ENCODE measurements around the gene HRK.
"Not testable (repeated sequence)": the region's sequence is repeated elsewhere in the genome, so short reads cannot be mapped to it uniquely, and the experiment has no call there.

HRK gene

GRCh38 chr12:116820064-116820656, 61.1 kb downstream of the HRK start:
- H3K27me3 Mint-ChIP-seq: no peaks in the 10 kb centered on the region
- no peak for ATAC-seq
- H3K27ac Mint-ChIP-seq: peak overlapping the region; percentile 30 to 80
- peak overlapping the region; percentile 24 to 58 for H3K4me3 Mint-ChIP-seq
- H3K9me3 Mint-ChIP-seq: no peaks in the 10 kb centered on the region
- peaks cover 24% of the 10 kb centered on the region for H3K4me1 Mint-ChIP-seq
- DNase-seq: no peak

- Mint-ChIP-seq H3K9me3 (no peaks in the 10 kb centered on the region), H3K27me3 (no peaks in the 10 kb centered on the region), H3K4me3 (peak overlapping the region; percentile 92 to 94), H3K4me1 (peaks cover 24% of the 10 kb centered on the region), H3K27ac (peak overlapping the region; percentile 98)
- ATAC-seq (peak; percentile 91), DNase-seq (peak; percentile 89 to 91)
Observed at GRCh38 chr12:116818948-116819832, 62.1 kb downstream of the HRK start.

GRCh38 chr12:116818341-116818856, 62.8 kb downstream of the HRK start:
- H3K4me3 Mint-ChIP-seq: peak overlapping the region; percentile 92 to 94
- no peaks in the 10 kb centered on the region for H3K27me3 Mint-ChIP-seq
- H3K4me1 Mint-ChIP-seq: peaks cover 24% of the 10 kb centered on the region
- no peaks in the 10 kb centered on the region for H3K9me3 Mint-ChIP-seq
- DNase-seq (peak; percentile 12 to 19), ATAC-seq (peak; percentile 29)
- H3K27ac Mint-ChIP-seq: peak overlapping the region; percentile 97 to 98

GRCh38 chr12:116814766-116815165, 66.5 kb downstream of the HRK start:
- H3K4me1 Mint-ChIP-seq: peaks cover 15% of the 10 kb centered on the region
- not testable (repeated sequence) for DNase-seq, H3K4me3 Mint-ChIP-seq, H3K27me3 Mint-ChIP-seq, H3K9me3 Mint-ChIP-seq, H3K27ac Mint-ChIP-seq, ATAC-seq

GRCh38 chr12:116813271-116814041, 67.8 kb downstream of the HRK start:
- H3K27me3 Mint-ChIP-seq: no peaks in the 10 kb centered on the region
- ATAC-seq (no peak), DNase-seq (no peak)
- peaks cover 12% of the 10 kb centered on the region for H3K4me1 Mint-ChIP-seq
- peak overlapping the region in 1 of 2 donors; percentile 85 for H3K27ac Mint-ChIP-seq
- no peak overlapping the region for H3K4me3 Mint-ChIP-seq
- H3K9me3 Mint-ChIP-seq: no peaks in the 10 kb centered on the region

GRCh38 chr12:116812238-116812637, 69.0 kb downstream of the HRK start:
- DNase-seq (no peak), ATAC-seq (no peak)
- H3K27me3 Mint-ChIP-seq: no peaks in the 10 kb centered on the region
- H3K9me3 Mint-ChIP-seq: no peaks in the 10 kb centered on the region
- no peak overlapping the region for H3K27ac Mint-ChIP-seq
- H3K4me3 Mint-ChIP-seq: no peak overlapping the region
- no peaks in the 10 kb centered on the region for H3K4me1 Mint-ChIP-seq

- DNase-seq (no peak), ATAC-seq (no peak)
- H3K27me3 Mint-ChIP-seq: no peaks in the 10 kb centered on the region
- H3K4me1 Mint-ChIP-seq: no peaks in the 10 kb centered on the region
- no peak overlapping the region for H3K4me3 Mint-ChIP-seq
- H3K27ac Mint-ChIP-seq: peak overlapping the region; percentile 42 to 74
- H3K9me3 Mint-ChIP-seq: no peaks in the 10 kb centered on the region
Observed at GRCh38 chr12:116808113-116809105, 72.8 kb downstream of the HRK start.

- Mint-ChIP-seq H3K27ac (peak overlapping the region in 1 of 2 donors; percentile 85), H3K9me3 (no peaks in the 10 kb centered on the region), H3K4me3 (no peak overlapping the region), H3K27me3 (no peaks in the 10 kb centered on the region), H3K4me1 (no peaks in the 10 kb centered on the region)
- DNase-seq (no peak), ATAC-seq (no peak)
Observed at GRCh38 chr12:116807546-116807945, 73.7 kb downstream of the HRK start.

- no peak overlapping the region for H3K27ac Mint-ChIP-seq
- no peaks in the 10 kb centered on the region for H3K4me1 Mint-ChIP-seq
- DNase-seq: no peak
- no peak overlapping the region for H3K4me3 Mint-ChIP-seq
- H3K27me3 Mint-ChIP-seq: no peaks in the 10 kb centered on the region
- ATAC-seq: no peak
- no peaks in the 10 kb centered on the region for H3K9me3 Mint-ChIP-seq
Observed at GRCh38 chr12:116806845-116807440, 74.3 kb downstream of the HRK start.
